Fibroblast of skin of back (primary cell): Measurements from ENCODE around the gene SLC24A3.

ENCODE experiments used
- DNase-seq: peaks from one replicate; pipeline ENCODE4 v3.0.0-alpha.2; 2013

Gene SLC24A3

DNA sequence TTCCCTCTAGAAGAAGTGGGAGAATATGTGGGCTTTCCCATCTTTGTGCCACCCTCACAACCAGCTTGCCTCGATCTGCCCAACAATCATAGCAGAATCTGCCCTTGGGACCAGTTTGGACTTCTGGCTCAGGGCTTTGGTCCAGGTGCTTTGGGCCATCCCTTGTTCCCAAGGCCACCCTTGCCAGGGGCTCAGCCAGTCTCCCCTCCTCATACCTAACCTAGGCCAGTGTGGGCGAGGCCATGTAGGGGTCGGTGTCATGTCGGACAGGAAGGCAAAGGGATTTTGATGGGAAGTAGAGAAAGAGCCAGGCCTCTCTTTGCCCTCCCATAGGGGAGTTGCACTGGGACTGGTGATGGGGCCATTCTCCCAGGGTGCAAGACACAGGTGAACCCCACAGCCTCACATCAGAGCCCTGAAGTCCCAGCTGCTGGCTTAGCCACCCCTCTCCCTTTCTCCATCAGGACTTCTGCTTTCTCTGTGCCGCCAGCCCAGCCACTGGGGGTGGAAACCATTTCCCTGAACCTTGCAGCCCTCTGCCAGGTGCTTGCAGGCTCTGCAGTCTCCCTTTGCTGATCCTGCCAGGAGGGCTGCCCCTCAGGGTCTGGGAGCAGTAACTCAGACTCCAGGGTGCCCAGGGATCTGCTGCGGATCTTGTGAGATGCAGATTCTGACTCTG lies 60.7 kb downstream of the SLC24A3 start:
- DNase-seq = no peak

DNA sequence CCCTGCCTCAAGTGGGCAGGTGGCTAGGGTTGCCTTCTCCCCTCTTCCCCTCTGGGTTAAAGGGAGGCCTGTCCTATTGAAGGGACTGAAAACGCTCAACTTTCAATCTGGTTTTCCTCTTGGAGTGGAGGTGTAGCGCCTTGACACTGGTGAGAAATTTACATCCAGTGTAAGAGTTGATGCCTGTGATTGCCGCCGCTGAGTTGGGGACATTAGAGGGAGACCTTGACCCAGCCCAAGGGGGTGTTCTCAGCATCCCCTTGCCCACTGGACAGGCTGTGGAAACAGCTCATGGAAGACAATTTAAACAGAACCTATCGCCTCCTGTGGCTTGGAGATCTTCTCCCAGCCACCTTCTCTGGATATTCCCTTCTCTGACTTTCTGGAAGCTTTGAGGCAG lies 61.6 kb downstream of the SLC24A3 start:
- DNase-seq = no peak

DNA sequence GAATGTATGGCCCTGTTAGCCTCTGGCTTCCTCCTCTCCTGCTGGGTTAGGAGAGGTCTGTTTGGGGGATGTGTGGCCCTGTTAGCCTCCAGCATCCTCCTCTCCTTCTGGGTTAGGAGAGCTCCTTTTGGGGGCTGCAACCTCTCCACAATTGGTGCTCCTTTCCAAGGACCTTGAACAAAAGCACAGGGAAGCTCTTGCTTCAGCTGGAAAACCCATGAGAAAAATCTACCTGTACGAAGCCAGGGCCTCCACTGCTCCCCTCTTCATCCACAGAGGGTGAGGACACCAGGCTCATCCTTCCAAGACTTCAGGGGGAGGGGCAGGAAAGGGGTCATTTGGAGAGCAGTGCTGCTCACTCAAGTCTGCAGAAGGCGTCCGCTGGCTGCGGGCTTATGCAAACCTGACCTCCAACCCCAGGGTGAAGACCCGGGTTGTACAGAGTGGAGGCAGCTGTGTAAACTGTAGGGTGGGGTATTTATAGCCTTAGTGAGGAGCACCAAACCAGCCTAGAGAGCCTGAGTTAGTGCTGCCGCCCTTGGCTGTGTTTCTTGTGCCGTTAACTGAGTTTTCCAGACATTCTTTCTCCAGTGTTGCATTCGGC lies 62.1 kb downstream of the SLC24A3 start:
- no peak for DNase-seq

DNA sequence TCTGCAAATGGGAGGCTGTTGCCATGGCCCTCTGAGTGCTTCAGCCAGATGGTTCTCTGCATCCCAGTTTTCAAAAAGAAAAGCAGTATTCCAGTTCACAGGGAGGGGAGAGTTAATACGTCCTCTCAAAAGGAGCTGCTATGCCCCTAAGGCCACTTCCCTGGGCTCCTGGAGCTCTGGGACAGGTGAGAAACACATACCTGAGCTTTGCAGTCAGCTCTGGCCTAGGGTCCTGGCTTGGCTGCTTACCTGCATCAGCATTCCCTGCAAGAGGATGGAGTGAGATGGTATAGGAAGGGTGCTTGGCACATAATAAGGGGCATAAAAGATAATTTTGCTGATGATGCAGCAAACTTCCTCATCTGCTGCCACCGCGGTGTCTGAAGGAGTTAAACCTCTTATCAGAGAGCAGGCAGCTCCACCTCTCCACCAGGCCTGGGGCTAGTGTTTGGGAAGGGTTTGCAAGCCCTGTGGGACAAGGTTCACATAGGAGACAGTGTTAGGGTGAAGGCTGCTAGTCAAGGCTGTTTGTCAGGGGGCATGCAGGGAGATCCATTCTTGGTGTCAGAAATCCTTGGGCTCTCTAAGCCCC lies 62.7 kb downstream of the SLC24A3 start:
- no peak for DNase-seq

DNA sequence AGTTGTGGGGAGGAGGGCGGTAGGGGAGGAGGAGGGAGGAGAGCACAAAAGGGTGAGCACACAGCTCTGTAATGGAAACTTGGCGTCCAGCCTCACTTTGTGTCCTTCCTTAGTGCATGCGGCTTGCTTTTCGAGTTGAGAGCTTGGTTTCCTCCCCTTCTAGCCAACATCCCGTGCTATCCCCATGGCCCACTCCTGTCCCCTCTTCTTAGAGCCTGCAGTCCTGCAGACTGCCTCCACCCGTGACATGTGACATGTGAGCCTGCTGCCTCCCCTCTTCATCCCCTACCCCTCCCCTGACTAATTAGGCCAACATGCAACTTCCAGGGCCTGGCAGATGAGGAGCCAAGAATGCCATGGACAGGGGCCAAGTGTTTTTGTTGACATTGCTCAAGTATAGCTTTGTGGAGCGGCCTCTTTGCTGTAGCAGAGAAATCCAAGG lies 63.2 kb downstream of the SLC24A3 start:
- peak; percentile 44 for DNase-seq

DNA sequence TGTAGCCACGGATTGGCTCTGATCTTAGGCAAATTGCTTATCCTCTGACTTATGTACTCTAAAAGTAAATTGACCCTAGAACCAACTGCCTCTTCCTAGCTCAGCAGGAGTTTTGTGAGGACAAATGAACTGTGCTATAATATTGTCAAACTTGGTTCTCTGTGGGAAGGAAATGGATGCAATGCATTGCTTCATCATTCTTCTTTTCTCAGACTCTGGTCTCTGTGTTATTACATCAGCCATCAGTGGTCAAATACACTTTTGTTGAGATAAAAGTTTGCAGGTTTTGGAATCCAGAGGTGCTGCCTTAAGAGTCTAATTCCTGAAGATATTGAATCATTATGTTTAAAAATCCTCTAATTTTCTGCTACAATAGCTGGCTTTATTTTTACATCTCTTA lies 64.9 kb downstream of the SLC24A3 start:
- no peak for DNase-seq

DNA sequence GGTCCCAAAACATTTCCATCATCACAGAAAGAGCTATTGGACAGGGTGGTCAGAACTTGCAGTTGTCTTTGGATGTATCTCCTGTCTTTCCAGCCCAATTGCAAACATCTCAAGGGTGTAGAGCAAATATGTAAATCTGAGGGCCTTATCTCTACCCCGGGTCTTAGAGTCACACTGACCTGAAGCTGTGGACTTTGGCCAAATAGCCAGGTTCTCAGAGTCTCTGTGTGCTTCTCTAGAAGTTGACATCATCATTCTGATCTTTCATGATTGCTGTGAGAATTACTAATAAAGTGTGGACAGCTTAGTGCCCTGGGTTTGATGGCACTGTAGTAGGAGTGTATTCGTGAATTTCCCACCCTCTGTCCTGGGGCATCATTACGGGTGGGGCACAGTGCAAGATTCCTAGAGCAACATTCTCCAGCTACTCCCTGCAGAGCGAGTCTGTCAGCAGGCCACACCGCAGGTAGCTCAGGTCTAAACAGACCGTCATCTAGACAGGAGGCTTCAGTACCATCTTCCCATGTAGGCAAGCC lies 71.1 kb downstream of the SLC24A3 start:
- no peak for DNase-seq

DNA sequence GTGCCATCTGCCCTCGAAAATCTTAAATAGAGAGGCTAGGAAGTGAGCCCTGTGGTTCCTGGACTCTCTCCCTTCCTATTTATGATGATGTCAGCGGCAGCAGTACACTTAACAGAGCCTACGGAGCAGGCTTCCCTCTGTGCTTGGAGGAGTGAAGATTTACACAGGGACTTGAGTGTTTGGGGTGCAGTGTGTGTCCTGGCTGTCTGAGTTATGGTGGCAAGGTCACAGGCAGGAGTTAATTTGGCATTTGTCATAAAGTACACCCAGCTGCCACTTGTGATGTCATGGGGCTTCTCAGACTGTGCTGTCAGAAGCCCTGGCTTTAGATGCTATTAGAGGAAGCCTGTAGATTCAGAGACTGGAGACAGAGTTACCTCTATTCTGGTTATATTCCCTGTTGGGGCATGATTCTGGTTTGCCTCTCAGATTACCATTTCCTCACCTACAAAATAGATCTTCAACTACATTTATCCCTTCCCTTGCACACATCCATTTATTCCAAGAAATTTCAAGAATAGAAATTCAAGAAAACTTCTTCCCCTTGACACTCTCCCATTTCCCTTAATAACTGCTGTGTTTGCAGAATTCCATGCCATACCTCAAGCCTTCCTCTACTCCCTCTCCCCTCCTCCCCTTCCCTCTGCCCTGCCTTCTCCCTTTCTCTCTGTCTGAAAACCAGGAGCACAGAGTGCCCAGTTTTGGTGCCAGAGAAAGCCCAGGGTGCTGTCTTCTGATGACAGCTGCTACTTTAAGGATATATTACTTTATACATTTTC lies 72.1 kb downstream of the SLC24A3 start:
- no peak for DNase-seq

DNA sequence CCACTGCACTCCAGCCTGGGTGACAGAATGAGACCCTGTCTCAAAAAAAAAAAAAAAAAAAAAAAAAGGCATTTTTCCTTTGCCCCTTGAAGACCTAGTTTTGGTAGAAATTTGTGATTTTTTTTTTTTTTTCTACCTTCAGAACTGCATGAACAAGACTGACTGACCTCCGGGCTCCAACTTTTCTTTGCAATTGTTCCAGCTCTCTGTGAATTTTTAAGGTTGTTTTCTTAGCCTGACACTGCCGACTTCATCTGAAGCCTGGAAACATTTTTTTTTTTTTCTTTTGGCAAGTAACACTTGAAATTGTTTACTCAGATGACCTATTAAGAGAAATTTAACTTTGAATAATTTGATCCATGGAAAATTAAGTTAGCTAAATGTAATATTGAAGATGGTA lies 73.0 kb downstream of the SLC24A3 start:
- no peak for DNase-seq

DNA sequence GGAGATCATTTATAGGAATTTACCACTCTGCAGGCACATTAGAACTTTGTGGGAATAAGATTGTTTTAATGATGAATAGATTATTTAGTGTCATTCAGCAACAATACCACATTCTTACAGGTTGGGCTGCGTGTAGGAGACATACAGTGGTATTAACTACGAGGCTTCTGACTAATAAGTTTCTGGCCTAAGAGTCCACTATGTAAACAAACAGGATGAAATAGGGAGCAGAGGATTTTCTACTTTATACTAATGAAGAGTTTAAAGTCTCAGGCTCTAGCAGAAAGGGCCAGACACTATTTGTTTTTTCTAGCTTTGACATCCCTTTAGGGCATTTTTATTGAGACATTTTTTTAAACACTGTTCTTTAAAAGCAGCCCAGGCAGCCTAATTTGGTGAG lies 75.6 kb downstream of the SLC24A3 start:
- DNase-seq = peak; percentile 19

DNA sequence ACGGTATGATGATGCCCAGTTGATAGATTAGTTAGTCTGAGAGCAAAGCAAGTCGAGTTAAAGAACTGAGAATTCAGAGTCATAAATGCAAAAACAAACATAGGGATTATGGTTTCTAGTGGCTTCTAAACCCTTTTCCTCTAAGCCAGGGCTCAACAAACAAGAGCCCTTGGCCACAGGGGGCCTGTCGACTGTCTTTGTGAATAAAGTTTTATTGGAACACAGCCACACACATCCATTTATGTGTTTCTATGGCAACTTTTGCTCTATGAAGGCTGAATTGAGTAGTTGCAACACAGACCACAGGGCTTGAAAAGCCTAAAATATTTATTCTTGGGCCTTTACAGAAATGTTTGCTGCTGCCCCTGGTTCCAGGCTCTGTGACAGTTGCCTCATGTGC lies 76.2 kb downstream of the SLC24A3 start:
- no peak for DNase-seq

DNA sequence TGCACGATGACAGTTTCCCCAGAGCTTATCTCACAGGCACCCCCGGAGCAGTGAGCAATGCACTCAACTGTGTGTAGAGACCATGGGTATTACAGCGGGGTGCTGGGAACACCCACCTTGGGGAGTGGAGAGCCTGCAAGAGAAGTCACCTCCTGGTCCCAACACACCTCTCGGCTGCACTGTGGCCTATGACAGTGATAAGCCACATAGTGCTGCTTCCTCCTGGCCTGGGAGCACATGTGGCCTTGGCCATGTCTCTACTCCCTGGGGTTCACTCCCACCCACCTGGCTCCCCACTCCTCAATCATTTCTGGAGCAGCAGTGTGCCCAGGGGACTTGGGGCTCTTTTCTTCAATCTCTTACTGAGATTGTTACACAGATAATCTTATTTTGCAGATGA lies 77.0 kb downstream of the SLC24A3 start:
- no peak for DNase-seq

DNA sequence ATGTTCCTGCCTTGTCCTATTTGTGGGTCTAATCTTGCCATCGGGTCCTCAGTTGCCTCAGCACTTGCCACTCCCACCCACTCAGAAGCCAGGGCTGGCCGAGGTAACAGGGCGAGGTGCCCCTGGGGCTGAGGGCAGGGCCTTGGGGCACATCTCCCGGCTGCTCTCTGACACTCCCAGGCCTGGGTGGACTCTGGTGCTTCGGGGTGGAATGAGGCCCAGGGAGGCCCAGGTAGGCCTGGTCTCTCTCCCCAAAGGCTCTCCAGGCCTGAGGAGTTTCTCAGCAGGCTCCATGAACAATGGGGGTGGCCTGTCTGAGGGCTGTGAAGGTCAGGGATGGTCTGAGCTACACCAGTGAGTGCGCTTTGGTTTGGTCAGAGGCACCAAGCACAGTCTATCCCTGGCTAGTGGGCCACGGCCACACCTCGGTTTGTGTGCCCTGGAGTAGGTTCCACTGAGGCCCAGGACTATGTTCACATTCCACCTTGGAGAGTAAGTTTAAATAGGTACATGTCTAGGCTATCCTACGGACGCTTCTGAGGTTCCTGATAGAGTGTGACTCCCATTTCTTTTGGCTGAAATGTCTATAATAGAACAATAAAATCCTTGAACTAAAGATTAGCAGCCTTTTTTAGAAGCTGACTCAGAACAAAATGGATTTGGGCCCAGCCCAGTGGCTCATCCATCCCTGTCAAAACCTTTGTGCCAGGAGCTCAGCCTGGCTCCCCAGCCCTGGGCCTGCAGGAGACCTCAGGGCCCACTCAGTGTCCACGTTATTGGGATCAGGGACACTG lies 78.8 kb downstream of the SLC24A3 start:
- DNase-seq = no peak

DNA sequence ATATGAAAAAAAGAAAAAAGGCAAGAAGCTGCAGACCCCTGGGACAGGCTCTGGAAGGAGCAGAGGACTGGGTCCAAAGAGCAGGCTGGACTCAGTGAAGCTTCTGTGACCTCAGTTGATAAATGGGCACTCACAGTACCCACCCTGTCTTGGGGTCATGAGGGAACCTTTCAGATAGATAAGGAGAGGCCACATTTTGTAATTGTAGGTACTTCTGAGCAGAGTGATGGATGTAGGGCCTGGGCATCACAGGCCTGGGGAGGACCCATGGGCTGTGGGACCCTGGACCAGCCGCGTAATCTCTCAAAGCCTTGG lies 79.3 kb downstream of the SLC24A3 start:
- DNase-seq = no peak

DNA sequence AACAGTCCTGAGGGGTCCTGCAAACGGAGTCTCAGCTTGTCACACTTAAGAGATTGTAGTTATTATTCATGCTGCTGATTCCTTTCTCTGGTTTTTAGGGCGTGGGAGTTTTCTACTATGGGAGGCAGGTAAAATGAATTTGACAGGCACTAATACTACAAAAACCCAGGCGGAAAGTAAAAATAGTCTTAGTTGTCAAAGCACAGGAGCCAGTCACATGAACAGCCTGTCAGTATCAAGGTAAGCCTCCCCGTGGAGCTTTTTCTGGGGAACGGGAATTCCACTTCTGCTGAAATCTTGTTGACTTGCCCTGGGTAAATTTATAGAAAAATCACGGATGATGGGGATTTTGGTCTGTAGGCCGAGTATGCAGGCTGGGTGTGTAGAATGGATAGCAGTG lies 79.8 kb downstream of the SLC24A3 start:
- no peak for DNase-seq

DNA sequence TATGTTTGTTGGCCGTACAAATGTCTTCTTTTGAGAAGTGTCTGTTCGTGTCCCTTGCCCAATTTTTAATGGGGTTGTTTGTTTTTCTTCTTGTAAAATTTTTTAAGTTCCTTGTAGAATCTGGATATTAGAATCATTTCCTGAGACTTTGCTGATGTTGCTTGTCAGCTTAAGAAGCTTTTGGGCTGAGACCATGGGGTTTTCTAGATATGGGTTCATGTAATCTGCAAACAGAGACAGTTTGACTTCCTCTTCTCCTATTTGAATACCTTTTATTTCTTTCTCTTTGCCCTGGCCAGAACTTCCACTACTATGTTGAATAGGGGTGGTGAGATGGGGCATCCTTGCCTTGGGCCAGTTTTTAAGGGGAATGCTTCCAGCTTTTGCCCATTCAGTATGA lies 82.6 kb downstream of the SLC24A3 start:
- no peak for DNase-seq

DNA sequence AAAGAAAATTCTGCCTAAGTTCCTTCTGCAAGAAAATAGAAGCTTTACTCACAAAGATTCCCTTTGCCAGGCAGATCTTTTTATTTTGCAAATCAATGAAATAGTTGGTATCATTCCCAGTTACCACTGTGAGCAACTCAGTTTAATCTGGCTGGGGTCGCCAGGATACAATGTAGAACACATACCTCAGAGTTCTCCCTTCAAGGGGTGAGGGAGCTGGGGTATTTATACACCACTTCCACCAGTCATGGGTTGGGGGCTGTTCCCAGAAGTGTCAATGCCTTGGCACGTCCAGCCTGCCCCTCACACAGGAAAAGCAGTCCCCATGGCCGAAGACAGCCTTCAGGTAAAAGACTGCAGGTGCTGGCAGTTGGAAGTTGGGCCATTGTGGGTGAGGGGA lies 86.2 kb downstream of the SLC24A3 start:
- DNase-seq = no peak

DNA sequence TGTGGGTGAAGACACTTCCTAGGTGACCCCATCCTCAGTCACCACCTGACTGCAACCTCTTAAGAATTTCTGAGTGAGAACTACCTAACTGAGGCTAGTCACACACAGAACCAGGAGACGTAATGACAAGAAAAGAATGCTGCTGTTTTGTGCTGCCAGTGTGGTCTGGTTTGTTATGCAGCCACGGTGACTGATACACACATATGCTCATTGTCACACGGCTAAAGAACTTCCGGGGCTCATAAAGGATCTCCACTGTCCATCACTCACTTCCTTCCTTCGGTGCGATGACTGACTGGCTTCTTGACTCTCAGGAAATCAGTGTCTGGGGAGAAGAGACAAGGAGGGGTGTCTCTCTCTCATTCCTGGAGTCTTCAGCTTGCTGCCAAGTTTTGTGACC lies 88.0 kb downstream of the SLC24A3 start:
- no peak for DNase-seq

DNA sequence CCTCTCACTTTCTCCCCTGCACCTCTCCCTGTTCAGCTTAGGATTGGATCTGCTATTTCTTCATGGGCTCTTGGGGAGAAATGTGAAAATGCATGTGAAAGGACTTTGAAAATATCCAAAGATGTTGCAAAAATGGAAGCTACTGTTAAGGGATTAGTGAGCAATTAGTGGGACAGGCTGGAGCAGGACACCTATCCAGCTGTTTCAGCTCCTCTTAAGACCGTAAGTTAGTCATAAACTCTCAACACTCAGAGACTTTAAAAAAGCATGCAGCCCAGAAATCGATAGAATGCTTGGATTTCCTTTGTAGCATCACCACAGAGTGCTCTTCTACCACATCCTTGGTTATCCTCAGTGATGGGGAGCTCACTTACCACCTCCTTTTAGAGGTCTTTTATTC lies 88.7 kb downstream of the SLC24A3 start:
- no peak for DNase-seq

DNA sequence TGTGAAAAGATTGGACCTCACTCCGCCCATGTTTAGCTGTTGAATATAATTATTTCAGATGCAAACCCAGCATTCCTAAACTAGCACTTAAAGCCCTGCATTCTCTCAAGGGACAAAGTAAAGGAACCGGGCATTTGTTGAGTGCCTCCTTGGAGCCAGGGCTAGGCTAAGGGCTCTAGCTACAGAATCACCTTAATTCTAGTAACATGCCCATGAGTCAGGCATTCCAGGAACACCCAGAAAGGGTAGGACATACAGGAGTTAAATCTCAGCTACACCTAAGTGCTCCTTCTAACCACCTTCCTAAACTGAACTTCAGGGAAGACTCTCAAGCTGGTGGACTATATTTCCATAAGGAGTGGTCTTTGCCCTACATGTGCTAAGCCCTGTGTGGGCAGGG lies 89.4 kb downstream of the SLC24A3 start:
- DNase-seq = no peak

DNA sequence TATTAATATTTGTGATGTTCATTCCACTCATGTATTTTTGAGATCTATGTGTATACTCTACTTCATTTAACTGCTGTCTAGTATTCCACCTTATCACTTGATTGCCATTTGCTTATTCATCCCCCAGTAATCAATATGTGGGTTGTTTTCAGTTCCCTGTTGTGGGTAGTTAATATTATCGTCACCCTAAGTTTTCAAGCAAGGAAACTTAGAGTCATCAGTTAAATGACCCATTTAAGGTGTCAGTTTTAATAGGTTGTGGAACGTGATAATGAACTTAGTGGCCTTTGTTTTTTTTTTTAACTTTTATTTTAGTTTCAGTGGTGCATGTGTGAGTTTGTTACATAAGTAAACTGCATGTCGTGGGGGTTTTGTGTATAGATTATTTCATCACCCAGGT lies 90.3 kb downstream of the SLC24A3 start:
- no peak for DNase-seq

DNA sequence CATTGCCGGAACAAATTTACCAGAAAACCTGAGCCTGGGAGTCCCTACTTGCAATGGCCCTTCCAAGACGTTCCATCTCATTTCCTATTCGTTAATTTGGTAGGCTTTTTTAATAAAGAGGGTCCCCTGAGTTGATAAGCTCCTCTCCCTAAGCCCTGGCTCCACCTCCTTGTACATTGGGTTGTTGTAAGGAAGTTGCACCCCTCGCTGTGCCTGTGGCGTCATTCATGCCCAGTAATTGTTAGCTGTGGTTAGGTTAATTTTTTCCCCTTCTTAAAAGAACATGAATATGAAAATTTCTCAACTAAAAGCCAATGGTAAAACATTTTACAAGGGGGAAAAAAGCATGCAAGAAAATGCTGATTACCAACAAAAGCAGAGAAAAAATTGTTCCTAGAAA lies 91.9 kb downstream of the SLC24A3 start:
- DNase-seq = no peak
